NCI-H82 (cell line): ENCODE results near the gene SLC4A7.
"Not testable (repeated sequence)": the region's sequence is repeated elsewhere in the genome, so short reads cannot be mapped to it uniquely, and the experiment has no call there.

Source experiments
- DNase-seq: peaks from one replicate; lab custom pipeline; 2025; lab: John Stamatoyannopoulos, UW

Gene SLC4A7

GRCh38 chr3:27486336-27486735, 2.2 kb upstream of the SLC4A7 start:
- DNase-seq = no peak

GRCh38 chr3:27485866-27486265, 1.7 kb upstream of the SLC4A7 start:
- peak; percentile 2 for DNase-seq

GRCh38 chr3:27483117-27484014, 818 bp downstream of the SLC4A7 start:
- peak; percentile 72 for DNase-seq

- no peak for DNase-seq
Measured at GRCh38 chr3:27479806-27480543, 4.2 kb downstream of the SLC4A7 start.

GRCh38 chr3:27471923-27472550, 12.1 kb downstream of the SLC4A7 start:
- peak; percentile 48 for DNase-seq

- DNase-seq = peak; percentile 8
Measured at GRCh38 chr3:27468283-27468886, 15.8 kb downstream of the SLC4A7 start.

- peak; percentile 24 for DNase-seq
Measured at GRCh38 chr3:27467545-27467944, 16.6 kb downstream of the SLC4A7 start.

GRCh38 chr3:27464646-27465045, 19.5 kb downstream of the SLC4A7 start:
- DNase-seq = no peak

GRCh38 chr3:27462228-27462627, 22.0 kb downstream of the SLC4A7 start:
- DNase-seq = no peak

- peak; percentile 58 for DNase-seq
Measured at GRCh38 chr3:27458929-27459328, 25.3 kb downstream of the SLC4A7 start.

GRCh38 chr3:27456554-27456953, 27.6 kb downstream of the SLC4A7 start:
- DNase-seq = no peak

- no peak for DNase-seq
Measured at GRCh38 chr3:27454914-27455313, 29.3 kb downstream of the SLC4A7 start.

GRCh38 chr3:27454461-27454860, 29.7 kb downstream of the SLC4A7 start:
- DNase-seq = no peak

- no peak for DNase-seq
Measured at GRCh38 chr3:27452368-27453090, 31.7 kb downstream of the SLC4A7 start.

- no peak for DNase-seq
Measured at GRCh38 chr3:27451842-27452241, 32.3 kb downstream of the SLC4A7 start.

GRCh38 chr3:27451251-27451650, 32.9 kb downstream of the SLC4A7 start:
- no peak for DNase-seq

GRCh38 chr3:27449530-27450150, 34.5 kb downstream of the SLC4A7 start:
- DNase-seq = no peak

GRCh38 chr3:27442995-27443394, 41.2 kb downstream of the SLC4A7 start:
- DNase-seq = not testable (repeated sequence)

GRCh38 chr3:27438352-27438751, 45.8 kb downstream of the SLC4A7 start:
- not testable (repeated sequence) for DNase-seq

GRCh38 chr3:27431116-27431515, 53.1 kb downstream of the SLC4A7 start:
- no peak for DNase-seq

GRCh38 chr3:27429909-27430308, 54.3 kb downstream of the SLC4A7 start:
- DNase-seq = no peak
